GM03348 (cell line): ENCODE results near the gene WWOX.
A peak's percentile ranks its signal among the peaks of the same experiment; 100 is the strongest.

Source experiments
- DNase-seq: peaks from one replicate; pipeline ENCODE4 v3.0.0; 2012; ENCODE audit warnings: low spot score

WWOX gene

DNA sequence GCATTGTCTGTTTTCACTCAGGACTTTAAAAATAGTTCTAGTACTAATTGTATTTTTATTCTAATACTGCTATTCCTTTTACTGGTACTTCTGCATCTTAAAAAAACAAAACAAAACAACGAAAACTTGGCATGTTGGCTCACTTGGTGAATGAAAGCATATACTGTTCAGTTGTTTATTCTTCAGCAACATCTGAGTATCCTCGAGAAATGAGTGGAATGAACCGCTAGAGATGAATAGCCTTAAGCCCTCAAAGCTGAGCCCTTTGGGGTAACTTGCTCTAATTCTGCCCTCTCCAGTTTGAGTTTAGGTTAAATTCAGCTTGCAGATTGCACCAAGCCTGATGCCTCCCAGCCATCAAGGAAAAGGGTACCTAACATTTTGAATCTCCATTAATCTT, 126.5 kb downstream of the WWOX start:
- DNase-seq, result no peak

DNA sequence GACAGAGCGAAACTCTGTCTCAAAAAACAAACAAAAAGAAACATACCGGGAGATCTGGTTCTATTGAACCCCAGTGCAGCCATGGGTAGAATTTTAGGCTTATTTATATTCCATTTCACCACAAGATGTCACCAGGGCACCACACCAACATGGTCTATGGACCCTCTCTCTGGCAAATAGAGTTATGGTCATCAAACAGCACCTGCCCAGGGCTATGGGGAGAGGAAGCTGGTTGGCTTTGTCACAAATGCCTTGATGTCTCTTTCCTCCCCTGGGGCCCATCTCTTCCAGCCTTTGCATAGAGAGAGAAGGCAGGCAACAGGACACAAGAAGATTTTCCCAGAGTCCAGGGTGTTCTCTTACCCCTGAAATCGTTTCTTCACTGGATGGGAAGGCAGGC, 128.4 kb downstream of the WWOX start:
- no peak for DNase-seq

GRCh38 chr16:78228704-78229103, 129.2 kb downstream of the WWOX start:
- no peak for DNase-seq

DNA sequence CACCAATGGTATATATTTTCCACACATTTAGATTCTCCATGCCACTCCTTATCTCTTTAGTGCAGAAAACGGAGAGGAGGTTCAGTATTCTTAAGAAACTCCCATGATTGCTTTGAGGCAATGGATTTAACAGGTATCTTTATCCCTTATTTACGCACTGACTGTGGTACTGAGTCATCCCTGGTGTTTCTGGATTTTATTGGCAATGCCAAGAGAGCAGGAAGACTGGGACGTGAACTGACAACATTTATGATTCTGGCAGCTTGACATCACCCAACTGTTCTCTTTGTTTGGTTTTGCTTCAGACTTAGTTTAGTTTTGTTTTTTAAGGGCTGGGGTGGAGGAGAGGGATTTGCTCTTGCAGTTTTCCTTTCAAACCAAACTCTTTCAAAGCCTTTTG, 131.4 kb downstream of the WWOX start:
- DNase-seq, result no peak

GRCh38 chr16:78235168-78235800, 135.8 kb downstream of the WWOX start:
- peak; percentile 89 for DNase-seq

- DNase-seq, result no peak
Observed at GRCh38 chr16:78235876-78236275, 136.4 kb downstream of the WWOX start.

GRCh38 chr16:78237841-78238240, 138.4 kb downstream of the WWOX start:
- DNase-seq, result no peak

DNA sequence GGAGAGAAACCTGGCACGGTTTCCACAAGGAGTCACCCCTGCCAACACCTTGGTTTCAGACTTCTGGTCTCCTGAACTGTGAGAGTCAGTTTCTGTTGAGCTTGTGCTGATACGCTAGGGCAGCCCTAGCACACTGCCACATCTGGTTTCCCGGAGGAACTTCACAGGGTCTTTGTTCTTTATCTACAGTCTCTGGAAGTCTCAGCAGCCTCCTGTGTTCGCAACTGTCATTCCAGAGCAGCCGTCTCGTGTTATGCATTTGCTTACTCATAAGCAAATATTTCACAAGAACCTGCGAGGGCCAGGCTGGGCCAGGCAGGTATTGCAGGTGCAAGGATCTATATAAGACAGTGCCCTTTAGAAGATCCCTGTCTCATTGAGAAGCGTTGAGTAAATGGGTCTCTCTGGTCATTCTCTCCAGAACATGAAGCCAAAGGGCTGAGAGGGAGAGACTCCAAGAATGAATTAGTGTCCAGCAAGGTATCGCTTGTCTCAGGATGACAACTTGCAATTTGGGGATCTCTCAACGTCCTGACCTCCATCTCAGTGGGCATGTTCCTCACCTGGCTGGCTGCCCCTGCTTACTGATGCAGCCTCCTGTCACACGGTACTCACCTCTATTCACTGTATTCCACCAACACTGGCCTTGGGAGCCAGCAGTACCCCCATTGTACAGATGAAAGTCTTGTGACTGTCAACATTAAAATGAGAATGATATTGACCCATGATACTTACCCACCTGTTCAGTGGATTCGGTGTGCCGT, 141.2 kb downstream of the WWOX start:
- DNase-seq, result no peak

GRCh38 chr16:78242239-78242630, 142.8 kb downstream of the WWOX start:
- DNase-seq, result no peak

DNA sequence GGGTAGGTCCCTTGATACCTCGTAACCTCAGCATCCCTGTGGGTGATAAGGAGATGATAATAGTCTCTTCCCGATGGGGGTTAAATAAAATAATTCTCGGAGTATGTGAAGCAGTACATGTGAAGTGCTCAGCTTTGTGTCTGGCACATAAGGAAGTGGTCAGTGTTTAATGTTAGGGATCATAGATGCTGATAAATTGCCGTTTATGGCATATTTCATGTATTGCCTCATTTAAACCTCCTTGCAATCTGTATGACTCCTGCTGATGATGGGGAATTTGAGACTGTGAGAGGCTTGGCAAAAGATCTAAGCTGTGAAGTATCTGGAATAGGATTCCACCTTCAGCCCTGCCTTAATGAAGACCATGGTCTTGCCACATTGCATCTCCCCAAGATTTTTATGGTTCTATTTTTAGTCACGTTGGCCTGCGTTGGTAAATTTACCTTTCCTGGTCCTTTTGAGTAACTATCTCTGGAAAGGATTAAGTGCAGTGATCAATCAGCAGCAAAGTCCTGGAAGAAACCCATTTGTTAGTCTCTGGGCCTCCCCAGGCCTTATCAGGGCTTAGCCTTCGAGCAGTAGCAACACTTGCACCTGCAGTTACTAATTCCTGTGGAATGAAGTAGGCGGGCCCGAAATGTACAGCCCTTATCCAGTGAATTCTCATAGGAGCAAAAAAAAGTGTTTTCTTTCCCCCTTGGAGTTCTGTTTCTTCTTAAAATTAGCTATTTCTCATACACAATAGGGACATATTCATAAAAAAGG, 144.9 kb downstream of the WWOX start:
- no peak for DNase-seq

- no peak for DNase-seq
Observed at GRCh38 chr16:78246559-78246958, 147.1 kb downstream of the WWOX start.

- no peak for DNase-seq
Observed at GRCh38 chr16:78249056-78249455, 149.6 kb downstream of the WWOX start.

DNA sequence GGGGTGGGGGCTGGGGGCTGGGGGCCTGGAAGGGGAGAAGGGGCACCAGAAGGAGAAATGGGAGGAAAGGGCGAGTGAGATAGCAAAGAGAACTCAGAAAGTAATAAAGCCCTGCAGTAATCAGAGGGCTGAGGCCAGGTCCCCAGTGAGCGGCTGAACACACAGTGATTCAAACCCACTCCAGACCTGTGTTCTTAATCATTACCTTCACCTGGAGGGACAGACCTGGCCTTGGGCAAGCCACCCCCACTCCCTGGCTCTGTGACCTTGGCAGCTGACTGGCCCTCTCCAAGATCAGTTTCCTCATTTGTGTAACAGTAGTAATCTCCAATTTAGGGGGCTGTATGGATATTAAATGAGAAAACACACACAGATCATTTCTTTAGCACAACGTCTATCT, 150.4 kb downstream of the WWOX start:
- no peak for DNase-seq

DNA sequence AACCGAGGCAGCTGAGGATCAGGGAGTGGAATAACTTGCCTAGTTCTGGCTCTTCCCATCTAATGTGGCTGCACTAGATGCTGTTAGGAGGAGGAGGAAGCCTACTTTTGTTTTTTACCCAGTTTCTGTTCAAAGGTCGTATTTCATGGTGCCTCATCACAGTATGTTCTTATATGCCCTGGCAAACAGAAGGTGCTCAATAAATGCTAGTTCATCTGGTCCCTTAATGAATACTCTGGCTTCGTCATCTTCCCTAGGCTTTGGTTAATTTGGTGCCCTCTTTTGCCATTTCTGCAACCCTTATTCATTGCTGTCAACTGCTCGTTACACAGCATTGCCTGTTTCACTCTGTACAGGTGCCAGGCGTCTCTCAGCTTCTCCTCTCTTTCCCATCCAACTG, 151.7 kb downstream of the WWOX start:
- no peak for DNase-seq

GRCh38 chr16:78252757-78253156, 153.3 kb downstream of the WWOX start:
- no peak for DNase-seq

DNA sequence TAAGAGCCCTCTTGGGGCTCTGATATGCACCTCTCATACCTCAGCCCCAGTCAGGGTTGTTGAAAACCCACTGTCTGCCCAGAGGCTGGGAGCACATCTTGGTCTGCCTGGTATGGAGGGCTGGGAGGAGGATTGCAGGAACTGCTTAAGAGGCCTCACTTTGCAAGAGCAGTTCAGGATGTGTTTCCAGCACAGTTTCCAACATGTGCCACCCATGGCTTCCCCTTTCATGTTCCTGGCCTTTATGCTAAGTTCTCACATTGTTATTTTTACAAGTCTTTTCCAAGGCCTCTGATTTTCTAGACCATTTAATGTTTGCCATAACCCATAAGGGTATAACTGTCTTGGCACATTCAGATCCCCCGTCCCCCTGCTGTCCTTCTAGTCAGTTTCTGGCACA, 155.4 kb downstream of the WWOX start:
- no peak for DNase-seq

DNA sequence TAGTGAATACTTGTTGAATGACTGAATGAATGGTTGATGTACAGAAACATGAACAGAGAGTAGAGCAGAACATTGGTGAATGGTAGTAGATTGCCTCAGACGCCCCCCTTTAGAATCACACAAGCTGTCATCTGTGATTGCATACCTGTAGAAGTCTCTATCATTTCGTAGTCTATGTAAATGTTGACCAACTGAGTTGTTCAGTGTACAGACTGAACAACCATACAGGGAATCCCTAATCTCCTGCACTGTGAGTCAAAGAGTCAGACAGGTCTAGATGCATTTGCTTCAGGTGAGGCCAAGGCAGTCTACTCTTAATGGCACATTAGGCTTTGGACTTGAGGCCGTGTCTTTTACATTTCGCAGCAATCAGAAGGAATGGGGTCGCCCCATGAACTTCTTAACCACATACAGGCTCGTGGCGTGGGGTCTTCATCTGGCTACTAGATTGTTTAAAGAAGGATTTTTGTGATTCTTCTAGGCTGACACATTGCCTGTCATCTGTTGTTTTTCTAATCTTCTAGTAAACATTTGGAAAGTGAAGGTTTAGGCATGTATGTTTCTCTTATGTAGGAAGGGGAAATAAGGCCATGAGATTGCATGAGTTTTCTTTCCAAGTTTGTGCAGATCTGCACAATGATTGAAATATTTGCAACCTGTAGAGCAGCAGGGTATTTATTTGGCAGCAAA, 157.4 kb downstream of the WWOX start:
- DNase-seq, result no peak

DNA sequence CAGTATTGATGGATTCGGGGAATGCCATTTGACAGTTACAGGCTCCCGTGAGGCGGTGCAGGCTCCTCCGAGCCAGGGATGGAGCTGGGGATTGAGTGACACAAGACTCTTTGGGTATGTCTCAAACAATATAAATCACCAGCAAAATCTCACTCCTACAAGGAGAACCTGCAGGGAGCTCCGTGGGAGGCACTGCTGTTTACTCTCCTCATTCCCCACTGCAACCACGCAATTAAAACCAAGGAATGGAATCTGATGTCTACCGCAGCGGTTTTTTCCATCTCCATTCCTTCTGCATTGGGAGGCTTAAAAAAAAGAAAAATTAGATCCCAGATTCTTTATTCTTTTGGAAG, 157.9 kb downstream of the WWOX start:
- DNase-seq, result no peak

DNA sequence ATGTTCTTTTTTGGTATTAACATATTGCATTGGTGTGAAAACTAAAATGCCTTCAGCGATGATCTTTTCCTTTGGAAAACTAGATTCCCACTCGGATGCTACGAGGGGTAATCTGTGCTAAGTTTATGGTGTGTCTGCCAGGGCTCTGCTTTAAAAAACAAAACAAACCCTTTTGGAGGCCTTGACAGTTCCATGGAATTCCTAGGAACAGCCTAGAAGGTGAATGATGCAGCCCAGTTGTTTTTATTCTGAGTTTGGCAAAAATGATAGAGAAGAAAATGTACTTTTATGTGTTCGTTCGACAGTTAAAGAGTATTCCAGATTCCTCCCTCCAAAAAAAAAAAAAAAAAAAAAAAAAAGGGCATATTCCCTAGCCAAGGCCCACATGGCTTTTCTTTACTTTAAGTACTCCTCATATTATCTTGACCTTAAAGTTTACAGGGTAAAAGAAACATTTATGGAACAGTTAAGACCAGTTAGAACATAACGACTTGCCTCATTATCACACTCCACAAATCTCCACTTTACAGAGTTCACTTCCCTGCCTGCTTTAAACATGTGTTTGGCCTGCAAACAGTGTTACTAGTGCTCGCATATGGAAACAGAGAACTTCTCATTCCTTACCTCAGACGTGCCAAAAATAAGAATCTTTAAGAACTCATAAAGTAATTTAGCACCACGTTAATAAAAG, 159.1 kb downstream of the WWOX start:
- DNase-seq, result no peak

- no peak for DNase-seq
Observed at GRCh38 chr16:78259873-78260272, 160.4 kb downstream of the WWOX start.

DNA sequence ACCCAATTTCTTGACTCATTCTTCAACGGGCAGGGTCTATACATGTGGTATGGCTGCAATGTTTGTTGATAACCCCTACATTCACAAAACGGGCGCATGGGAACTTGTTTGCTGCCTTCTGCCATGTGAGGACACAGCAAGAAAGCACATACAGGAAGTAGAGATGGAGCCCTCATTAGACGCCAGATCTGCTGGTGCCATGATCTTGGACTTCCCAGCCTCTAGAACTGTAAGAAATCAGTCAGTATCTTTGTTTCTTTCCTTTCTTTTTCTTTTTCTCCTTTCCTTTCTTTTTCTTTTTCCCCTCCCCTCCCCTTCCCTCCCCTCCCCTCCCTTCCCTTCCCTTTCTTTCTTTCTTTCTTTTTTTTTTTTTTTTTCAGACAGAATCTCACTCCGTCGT, 165.2 kb downstream of the WWOX start:
- no peak for DNase-seq

- no peak for DNase-seq
Observed at GRCh38 chr16:78269256-78269655, 169.8 kb downstream of the WWOX start.
